K562 (cell line): ENCODE measurements around the gene GCNT2. TPM values are rescaled to one million over a fixed set of nuclear protein-coding genes. Genes with fewer than 3 reads are reported as not detected.

Experiments used
- ATAC-seq: fragments of 200-7000 bp; cut with Tn5 transposase; 3 replicates; pipeline ENCODE4 v1.9.1; 2020; ENCODE audit warnings: moderate library complexity
- BruUV-seq: library from RNA; stranded (reverse); fragments of 400-500 nt; replicated peaks from 2 replicates; lab custom pipeline; 2021; lab: Mats Ljungman, UMichigan
- CTCF ChIA-PET: fragments of 300-600 bp; formaldehyde crosslinking; extraction: SDS; loops from one replicate; lab custom pipeline; 2021; ENCODE audit warnings: low intra/inter-chr PET ratio; lab: Yijun Ruan, JAX
- POLR2A ChIA-PET: fragments of 300-600, 350-650 bp; sonication (Branson Sonifier 250); formaldehyde crosslinking; extraction: SDS; loops from one replicate; lab custom pipeline; 2021; ENCODE audit warnings: antibody characterized with exemption, inconsistent platforms; lab: Yijun Ruan, JAX
- DNase-seq, 4 experiments: peaks; one replicate each; pipeline versions ENCODE4 v3.0.0 to v3.0.0-alpha.2; 2011 to 2018; ENCODE audit warnings: low spot score in 3 of 4, mixed read lengths in 3 of 4; ENCODE audit errors: extremely low read depth in 1 of 4
- FAIRE-seq: peaks from 2 replicates; lab custom pipeline; 2011; peaks lifted over from hg19 to GRCh38; lab: Jason Lieb, UNC
- H2AFZ ChIP-seq: 2 replicates; pipeline ENCODE4 v1.6.0; 2011; ENCODE audit warnings: low read depth, low read length, control low read depth, inconsistent platforms
- H3K27ac ChIP-seq: fragments of 200-600 bp; 3 replicates; pipeline ENCODE4 v1.8.0; 2011; ENCODE audit warnings: low read depth, mild to moderate bottlenecking, control low read depth, inconsistent platforms, low read length, moderate library complexity, mixed read lengths; ENCODE audit errors: extremely low read depth
- H3K27me3 ChIP-seq, 2 experiments: fragments of 300-600 bp in 1 of 2; 2 replicates in 1 of 2; 3 replicates in 1 of 2; pipeline versions ENCODE4 v1.6.0 to v1.8.0; 2011; ENCODE audit warnings: inconsistent platforms in 2 of 2, low read length in 2 of 2, mild to moderate bottlenecking in 1 of 2, mixed read lengths in 1 of 2, moderate library complexity in 1 of 2; ENCODE audit not compliant: control insufficient read depth in 2 of 2, insufficient read depth in 2 of 2
- H3K36me3 ChIP-seq: fragments of 300-600 bp; 3 replicates; pipeline ENCODE4 v1.8.0; 2011; ENCODE audit warnings: mild to moderate bottlenecking, low read length, inconsistent platforms; ENCODE audit not compliant: control insufficient read depth, insufficient read depth
- H3K4me1 ChIP-seq, 2 experiments: fragments of 200-600 bp in 1 of 2; replicated peaks in 1 of 2; 2 replicates in 1 of 2; 3 replicates in 1 of 2; pipeline versions ENCODE4 v1.5.1 to v1.8.0; 2011; ENCODE audit warnings: inconsistent platforms in 2 of 2, low read length in 2 of 2, mild to moderate bottlenecking in 1 of 2, mixed read lengths in 1 of 2, moderate library complexity in 1 of 2; ENCODE audit not compliant: control insufficient read depth in 2 of 2, insufficient read depth in 2 of 2
- H3K4me2 ChIP-seq: 2 replicates; pipeline ENCODE4 v1.6.1; 2011; ENCODE audit warnings: low read length, control low read depth, inconsistent platforms, mixed read lengths; ENCODE audit not compliant: insufficient read depth
- H3K4me3 ChIP-seq: fragments of 200-600 bp; sonication (generic), shearing (Covaris generic); 2 replicates; pipeline ENCODE4 v1.5.1; 2016; ENCODE audit warnings: control low read depth, inconsistent platforms
- H3K79me2 ChIP-seq: fragments of 200-600 bp; 3 replicates; pipeline ENCODE4 v1.8.0; 2011; ENCODE audit warnings: low read length, inconsistent platforms; ENCODE audit not compliant: control insufficient read depth, insufficient read depth
- H3K9ac ChIP-seq, 2 experiments: 2 replicates each; pipeline versions ENCODE4 v1.6.0 to v1.6.1; 2011; ENCODE audit warnings: low read depth in 2 of 2, low read length in 2 of 2, control low read depth in 1 of 2, inconsistent platforms in 1 of 2, mild to moderate bottlenecking in 1 of 2, mixed read lengths in 1 of 2; ENCODE audit not compliant: insufficient read depth in 1 of 2
- H3K9me1 ChIP-seq: one replicate; pipeline ENCODE4 v1.6.0; 2011; ENCODE audit warnings: inconsistent platforms, mild to moderate bottlenecking, low read length, moderate library complexity; ENCODE audit not compliant: control insufficient read depth, insufficient read depth
- H3K9me3 ChIP-seq: replicated peaks from 2 replicates; pipeline ENCODE4 v1.5.1; 2011; ENCODE audit warnings: low read depth, low read length, inconsistent platforms; ENCODE audit not compliant: control insufficient read depth, insufficient read depth
- H4K20me1 ChIP-seq: replicated peaks from 2 replicates; pipeline ENCODE4 v1.6.1; 2011; ENCODE audit warnings: low read length, inconsistent platforms, mixed read lengths; ENCODE audit not compliant: control insufficient read depth, insufficient read depth
- CEBPG ChIP-seq, 3 experiments: fragments of 200-800 bp in 1 of 3; sonication (Bioruptor generic) in 1 of 3; sonication (generic) in 1 of 3; formaldehyde crosslinking in 1 of 3; IDR thresholded peaks in 2 of 3; conservative IDR thresholded peaks in 1 of 3; 2 replicates each; pipeline versions ENCODE4 v1.6.1 to v1.8.0; 2016 to 2022; ENCODE audit warnings: missing compliant biosample characterization in 2 of 3, missing genetic modification characterization in 2 of 3, mild to moderate bottlenecking in 1 of 3, missing genetic modification reagents in 1 of 3
- EZH2 ChIP-seq: IDR thresholded peaks from 2 replicates; pipeline ENCODE4 v1.6.1; 2012; ENCODE audit warnings: low read depth, mild to moderate bottlenecking, inconsistent platforms, low read length, borderline replicate concordance
- POLR2A ChIP-seq: fragments of 450-650 bp; conservative IDR thresholded peaks from 2 replicates; pipeline ENCODE4 v1.6.1; 2016
- ZNF507 ChIP-seq: conservative IDR thresholded peaks from 2 replicates; pipeline ENCODE4 v1.6.1; 2017; ENCODE audit warnings: missing genetic modification characterization, missing compliant biosample characterization
- WGBS: fragments of 100-300 bp; shearing (Covaris generic); methylation state at CpG from one replicate; pipeline ENCODE4 v1.1.6; 2016; ENCODE audit warnings: low coverage, mixed read lengths; ENCODE audit not compliant: insufficient coverage; ENCODE audit errors: missing lambda C conversion rate; 5-methylcytosine and 5-hydroxymethylcytosine counted together
- in situ Hi-C: fragments of 300-500 bp; cut with MboI; formaldehyde crosslinking; loops from 4 replicates; pipeline ENCODE4 v1.15.0; 2018; ENCODE audit warnings: inconsistent platforms, mixed read lengths
- intact Hi-C: fragments of 100-400 bp; cut with micrococcal nuclease; formaldehyde crosslinking; loops from 2 replicates; pipeline ENCODE4 v1.14.2; 2022
- polyA plus RNA-seq, 8 experiments: library from polyadenylated mRNA; depleted of rRNA in 4 of 8; stranded (reverse) in 5 of 8; unstranded in 3 of 8; fragments of >200 nt; fragmentation: Nextera tagmentation in 2 of 8; fragmentation: Illumina TruSeq in 1 of 8; extraction: Ambion mirVana in 2 of 8; extraction: Trizol in 1 of 8; gene quantifications; 2 replicates each; pipeline versions ENCODE4 v1.2.1 to v1.2.3, GENCODE V29; 2011 to 2014; ENCODE audit warnings: inconsistent platforms in 1 of 8, missing spikeins in 1 of 8
- total RNA-seq, 7 experiments: library from RNA; depleted of rRNA in 6 of 7; stranded (reverse); fragments of >200 nt in 6 of 7; fragmentation: Illumina TruSeq in 2 of 7; extraction: Trizol in 2 of 7; gene quantifications; 2 replicates each; pipeline versions ENCODE4 v1.2.1 to v1.2.3, GENCODE V29; 2011 to 2021; ENCODE audit warnings: low replicate concordance in 1 of 7
- TF ChIP-seq, protein P1 (sequence below): fragments of 250-450 bp; sonication (Bioruptor Pico); IDR thresholded peaks from 2 replicates; pipeline ENCODE4 v1.9.0; 2021; ENCODE audit warnings: mild to moderate bottlenecking
- TF ChIP-seq, protein P2 (sequence below): sonication (generic); formaldehyde crosslinking; IDR thresholded peaks from 2 replicates; pipeline ENCODE4 v1.8.1; 2023; ENCODE audit warnings: mild to moderate bottlenecking, missing genetic modification reagents

Gene GCNT2
- total and polyA plus RNA-seq, 9 of the 15 experiments (the other 6 are each of a cell fraction or from before 2014, with no cell fraction given): 0.78 to 2.6 (median 1.6) TPM

DNA sequence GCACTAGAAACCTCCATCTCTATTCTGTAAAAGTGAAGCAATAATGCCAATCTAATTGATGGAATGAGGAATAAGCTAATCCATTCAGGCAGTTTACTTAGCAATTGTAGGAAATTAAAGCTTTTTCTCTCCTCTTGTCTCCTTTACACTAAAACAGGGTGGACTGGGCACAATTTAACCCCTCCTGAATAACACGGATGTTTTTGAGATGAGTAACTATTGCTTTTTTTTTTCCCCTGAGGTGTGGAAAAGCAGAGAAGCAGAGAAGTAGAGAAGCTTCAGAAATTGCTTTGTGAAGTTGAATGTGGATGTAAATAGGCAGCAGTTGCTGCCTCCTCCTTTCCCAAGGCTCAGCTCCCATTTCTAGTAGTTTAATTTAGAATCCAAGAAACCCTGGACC, 40.0 kb upstream of the GCNT2 start:
- TF ChIP-seq, protein P1, sequence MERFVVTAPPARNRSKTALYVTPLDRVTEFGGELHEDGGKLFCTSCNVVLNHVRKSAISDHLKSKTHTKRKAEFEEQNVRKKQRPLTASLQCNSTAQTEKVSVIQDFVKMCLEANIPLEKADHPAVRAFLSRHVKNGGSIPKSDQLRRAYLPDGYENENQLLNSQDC: no peak
- TF ChIP-seq EZH2 (no peak), CEBPG (CRISPR knock-in tag; IDR thresholded peaks at IDR 0.05) (no peak), CEBPG (tag; conservative IDR thresholded peaks at IDR 0.05 in 1 of 2, IDR thresholded peaks at IDR 0.05 in 1 of 2) (peak in 1 of 2 experiments; percentile 27; a peak in 2 of 4 replicates)
- no peaks in the 10 kb centered on the region for H3K36me3 ChIP-seq
- in situ Hi-C loops (no loop called here), intact Hi-C loops (no loop called here)
- peaks cover 0 to 17% of the 10 kb centered on the region in 2 experiments; a peak in 3 of 5 replicates for H3K27me3 ChIP-seq
- no peak for DNase-seq
- no peak overlapping the region for H3K9ac ChIP-seq
- no peaks in the 10 kb centered on the region for H4K20me1 ChIP-seq
- H3K27ac ChIP-seq: no peak overlapping the region
- no peak overlapping the region for H3K4me2 ChIP-seq
- H3K79me2 ChIP-seq: no peaks in the 10 kb centered on the region
- no peak overlapping the region for H3K4me3 ChIP-seq
- ChIA-PET CTCF (no interaction called here), POLR2A (interaction anchor here (1.5 kb wide), 1 partner anchor 11 kb away, joined by 4 read pairs; no protein-coding TSS in a partner anchor)
- ATAC-seq: no peak
- FAIRE-seq: no peak
- H2AFZ ChIP-seq: no peak overlapping the region
- no peaks in the 10 kb centered on the region for H3K9me1 ChIP-seq
- H3K4me1 ChIP-seq: peaks cover 0 to 6% of the 10 kb centered on the region in 2 experiments; a peak in 1 of 5 replicates
- WGBS: 0% methylated on average over 1 of the region's 1 CpG
- no TSS peak for BruUV-seq
- 0 out of 2 replicates have a peak, but pooled peaks cover 1% of the 10 kb centered on the region for H3K9me3 ChIP-seq

DNA sequence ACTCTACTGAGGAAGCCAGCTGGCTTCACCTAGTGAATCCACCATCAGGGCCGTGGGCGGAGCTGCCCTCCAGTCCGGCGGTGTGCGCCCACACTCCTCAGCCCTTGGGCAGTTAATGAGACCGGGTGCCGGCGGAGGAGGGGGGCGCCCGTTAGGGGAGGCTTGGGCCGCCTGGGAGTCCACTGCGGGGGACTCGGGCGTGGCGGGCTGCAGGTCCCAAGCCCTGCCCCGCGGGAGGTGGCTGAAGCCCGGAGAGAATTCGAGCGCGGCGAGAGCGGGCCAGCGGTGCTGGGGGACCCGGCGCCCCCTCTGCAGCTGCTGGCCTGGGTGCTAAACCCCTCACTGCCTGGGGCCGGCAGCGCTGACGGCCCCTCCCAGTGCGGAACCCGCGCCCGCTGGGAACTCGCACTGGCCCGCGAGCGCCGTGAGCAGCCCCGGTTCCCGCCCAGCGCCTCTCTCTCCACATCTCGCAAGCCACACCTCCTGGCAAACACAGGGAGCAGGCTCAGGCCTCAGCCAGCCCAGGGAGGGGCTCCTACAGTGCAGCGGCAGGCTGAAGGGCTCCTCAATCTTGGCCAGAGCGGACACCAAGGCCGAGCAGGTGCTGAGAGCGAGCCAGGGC, 38.4 kb upstream of the GCNT2 start:
- no peak for FAIRE-seq
- in situ Hi-C loops: no loop called here
- BruUV-seq: no TSS peak
- Histone ChIP-seq H3K9ac (no peak overlapping the region), H4K20me1 (no peaks in the 10 kb centered on the region), H2AFZ (no peak overlapping the region), H3K9me3 (0 out of 2 replicates have a peak, but pooled peaks cover 1% of the 10 kb centered on the region), H3K9me1 (no peaks in the 10 kb centered on the region), H3K4me1 (peaks cover 0 to 8% of the 10 kb centered on the region in 2 experiments; a peak in 1 of 5 replicates), H3K4me3 (no peak overlapping the region), H3K27ac (no peak overlapping the region), H3K4me2 (no peak overlapping the region), H3K27me3 (peaks cover 0 to 14% of the 10 kb centered on the region in 2 experiments; a peak in 3 of 5 replicates), H3K36me3 (no peaks in the 10 kb centered on the region), H3K79me2 (no peaks in the 10 kb centered on the region)
- ChIA-PET POLR2A (interaction anchor here (0.6 to 1.5 kb wide), 2 partner anchors 9 to 1192 kb away, joined by 3 to 4 read pairs; no protein-coding TSS in a partner anchor), CTCF (no interaction called here)
- no peak for TF ChIP-seq ZNF507 (tag)
- TF ChIP-seq POLR2A: no peak
- TF ChIP-seq, protein P2, sequence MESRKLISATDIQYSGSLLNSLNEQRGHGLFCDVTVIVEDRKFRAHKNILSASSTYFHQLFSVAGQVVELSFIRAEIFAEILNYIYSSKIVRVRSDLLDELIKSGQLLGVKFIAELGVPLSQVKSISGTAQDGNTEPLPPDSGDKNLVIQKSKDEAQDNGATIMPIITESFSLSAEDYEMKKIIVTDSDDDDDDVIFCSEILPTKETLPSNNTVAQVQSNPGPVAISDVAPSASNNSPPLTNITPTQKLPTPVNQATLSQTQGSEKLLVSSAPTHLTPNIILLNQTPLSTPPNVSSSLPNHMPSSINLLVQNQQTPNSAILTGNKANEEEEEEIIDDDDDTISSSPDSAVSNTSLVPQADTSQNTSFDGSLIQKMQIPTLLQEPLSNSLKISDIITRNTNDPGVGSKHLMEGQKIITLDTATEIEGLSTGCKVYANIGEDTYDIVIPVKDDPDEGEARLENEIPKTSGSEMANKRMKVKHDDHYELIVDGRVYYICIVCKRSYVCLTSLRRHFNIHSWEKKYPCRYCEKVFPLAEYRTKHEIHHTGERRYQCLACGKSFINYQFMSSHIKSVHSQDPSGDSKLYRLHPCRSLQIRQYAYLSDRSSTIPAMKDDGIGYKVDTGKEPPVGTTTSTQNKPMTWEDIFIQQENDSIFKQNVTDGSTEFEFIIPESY (CRISPR knock-in tag): peak; percentile 54; the same call in 1 of the 2 replicates
- intact Hi-C loops: no loop called here
- 57% methylated on average over 34 of the region's 46 CpGs for WGBS
- ATAC-seq: no peak
- DNase-seq: no peak
